Stimulated activated CD4-positive, alpha-beta T cell treated with anti-CD3 and anti-CD28 coated beads, Interleukin-12 subunit alpha, Interleukin-12 subunit beta, amount 100 ng/mL, for 48 hours (primary cell): ENCODE results near the gene RAB11FIP4.
A peak's percentile ranks its signal among the peaks of the same experiment; 100 is the strongest.

Experiments used
- DNase-seq, 3 donors: peaks; one replicate each; pipeline ENCODE4 v3.0.0-alpha.2; 2020; ENCODE audit warnings: low read depth in 2 of 3, low spot score in 1 of 3

Gene RAB11FIP4

DNA sequence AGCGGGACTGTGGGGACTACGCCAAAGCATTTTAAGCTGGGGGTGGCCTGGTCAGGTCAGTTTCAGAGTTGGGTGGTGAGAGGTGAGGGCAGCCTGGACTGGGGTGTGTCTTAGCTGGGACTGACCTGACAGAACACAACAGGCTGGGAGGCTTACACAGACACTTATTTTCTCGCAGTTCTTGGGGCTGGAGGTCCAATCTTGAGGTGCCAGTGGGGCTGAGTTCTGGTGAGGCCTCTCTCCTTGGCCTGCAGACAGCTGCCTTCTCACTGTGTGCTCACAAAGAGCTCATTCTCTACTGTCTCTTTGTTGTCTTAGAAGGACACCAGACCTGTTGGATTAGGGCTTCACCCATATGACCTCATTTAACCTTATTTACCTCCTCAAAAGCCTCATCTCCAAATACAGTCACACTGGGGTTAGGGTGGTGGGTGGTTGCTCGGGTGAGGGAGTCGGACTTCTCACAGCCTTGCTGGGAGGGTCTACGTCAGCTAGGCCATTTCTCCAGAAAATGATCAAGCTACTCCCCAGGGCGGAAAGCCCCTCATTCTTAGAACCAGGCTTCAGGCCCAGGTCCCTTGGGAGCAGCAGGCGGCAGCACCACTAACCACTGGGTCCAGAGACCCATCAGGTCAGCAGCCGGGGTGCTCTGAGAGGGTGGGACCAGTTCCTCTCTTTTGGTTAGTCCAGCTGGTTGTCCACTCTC, 149.3 kb downstream of the RAB11FIP4 start:
- no peak for DNase-seq

DNA sequence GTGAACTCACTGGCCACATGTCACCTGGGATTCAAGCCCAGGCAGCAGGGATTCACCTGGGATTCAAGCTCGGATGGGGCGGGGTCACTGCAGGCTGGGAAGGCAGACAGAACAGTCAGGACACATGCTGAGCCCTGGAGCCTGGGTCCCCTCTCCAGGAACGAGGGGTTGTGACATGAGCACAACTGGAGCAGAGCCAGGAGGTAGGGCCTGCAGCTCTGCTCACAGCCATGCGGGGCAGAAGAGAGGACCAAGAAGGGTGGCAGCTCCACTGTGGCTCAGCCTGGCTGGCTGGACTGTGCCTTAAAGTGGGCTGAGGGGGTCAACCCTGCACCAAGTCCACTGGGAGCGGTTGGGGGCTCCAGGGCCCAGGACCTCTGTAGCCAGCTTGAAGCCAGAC, 150.1 kb downstream of the RAB11FIP4 start:
- DNase-seq: no peak

DNA sequence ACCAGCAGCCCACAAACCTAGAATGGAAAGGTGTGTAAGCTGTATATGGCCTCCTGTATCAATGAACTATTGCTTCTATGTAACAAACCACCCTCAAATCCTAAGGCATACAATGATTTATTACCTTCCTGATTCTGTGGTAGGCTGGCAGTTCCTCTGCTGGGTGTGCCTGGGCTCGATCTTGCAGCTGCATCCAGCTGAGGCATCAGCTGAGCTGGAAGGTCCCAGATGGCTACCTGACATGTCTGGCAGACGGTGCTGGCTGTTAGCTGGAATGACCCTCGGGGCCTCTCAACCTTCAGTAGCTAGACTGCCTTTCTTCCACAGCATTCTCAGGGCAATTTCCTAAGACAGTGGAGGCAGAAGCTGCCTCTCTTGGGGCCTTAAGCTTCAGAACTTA, 152.7 kb downstream of the RAB11FIP4 start:
- no peak for DNase-seq

DNA sequence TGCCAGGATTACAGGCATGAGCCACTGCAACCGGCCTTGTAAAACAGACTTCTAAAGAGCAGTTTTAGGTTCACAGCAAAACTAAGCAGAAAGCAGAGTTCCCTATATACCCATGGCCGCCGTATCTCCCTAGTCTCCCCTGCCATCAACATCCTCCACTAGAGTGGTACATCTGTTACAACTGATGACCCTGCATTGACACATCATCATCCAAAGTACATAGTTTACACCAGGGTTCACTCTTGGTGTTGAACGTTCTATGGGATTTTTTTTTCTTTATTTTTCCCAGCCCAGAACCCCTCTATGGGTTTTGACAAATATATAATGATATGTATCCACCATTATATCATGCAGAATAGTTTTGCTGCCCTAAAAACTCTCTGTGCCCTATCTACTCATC, 155.2 kb downstream of the RAB11FIP4 start:
- DNase-seq: no peak

DNA sequence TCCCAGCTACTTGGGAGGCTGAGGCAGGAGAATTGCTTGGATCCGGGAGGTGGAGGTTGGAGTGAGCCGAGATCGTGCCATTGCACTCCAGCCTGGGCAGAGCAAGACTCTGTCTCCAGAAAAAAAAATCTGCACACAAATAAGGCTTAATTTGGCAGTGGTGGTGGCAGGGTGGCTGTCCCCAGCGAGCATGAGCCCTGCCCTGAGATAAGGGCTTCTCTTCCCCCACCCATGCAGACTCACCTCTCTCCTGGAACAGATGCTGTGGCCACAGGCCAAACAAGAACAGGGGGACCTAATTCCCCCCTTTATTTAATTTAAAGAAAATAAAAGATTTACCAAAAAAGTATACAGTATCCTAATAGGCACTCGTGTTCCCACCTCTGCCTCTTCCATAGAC, 157.2 kb downstream of the RAB11FIP4 start:
- DNase-seq: no peak

DNA sequence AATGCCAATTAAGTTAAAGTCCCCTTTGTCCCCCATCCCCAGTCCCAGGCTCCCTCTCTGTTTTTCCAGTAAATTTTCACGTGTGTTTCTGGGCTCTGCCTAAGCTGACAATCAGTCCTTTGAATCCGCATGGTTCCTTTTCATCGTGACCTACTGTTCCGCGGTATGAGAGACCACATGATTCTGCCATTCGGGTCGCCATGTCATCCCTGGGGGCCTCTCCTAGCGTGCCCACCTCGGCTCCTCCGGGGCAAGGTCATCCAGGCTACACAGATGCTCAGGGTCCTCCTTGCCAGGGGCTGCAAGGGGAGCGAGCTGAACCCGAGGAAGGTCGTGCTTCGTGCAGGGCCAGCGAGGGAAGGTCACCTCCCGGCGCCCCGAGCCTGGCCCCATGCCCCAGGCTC, 157.6 kb downstream of the RAB11FIP4 start:
- no peak for DNase-seq

DNA sequence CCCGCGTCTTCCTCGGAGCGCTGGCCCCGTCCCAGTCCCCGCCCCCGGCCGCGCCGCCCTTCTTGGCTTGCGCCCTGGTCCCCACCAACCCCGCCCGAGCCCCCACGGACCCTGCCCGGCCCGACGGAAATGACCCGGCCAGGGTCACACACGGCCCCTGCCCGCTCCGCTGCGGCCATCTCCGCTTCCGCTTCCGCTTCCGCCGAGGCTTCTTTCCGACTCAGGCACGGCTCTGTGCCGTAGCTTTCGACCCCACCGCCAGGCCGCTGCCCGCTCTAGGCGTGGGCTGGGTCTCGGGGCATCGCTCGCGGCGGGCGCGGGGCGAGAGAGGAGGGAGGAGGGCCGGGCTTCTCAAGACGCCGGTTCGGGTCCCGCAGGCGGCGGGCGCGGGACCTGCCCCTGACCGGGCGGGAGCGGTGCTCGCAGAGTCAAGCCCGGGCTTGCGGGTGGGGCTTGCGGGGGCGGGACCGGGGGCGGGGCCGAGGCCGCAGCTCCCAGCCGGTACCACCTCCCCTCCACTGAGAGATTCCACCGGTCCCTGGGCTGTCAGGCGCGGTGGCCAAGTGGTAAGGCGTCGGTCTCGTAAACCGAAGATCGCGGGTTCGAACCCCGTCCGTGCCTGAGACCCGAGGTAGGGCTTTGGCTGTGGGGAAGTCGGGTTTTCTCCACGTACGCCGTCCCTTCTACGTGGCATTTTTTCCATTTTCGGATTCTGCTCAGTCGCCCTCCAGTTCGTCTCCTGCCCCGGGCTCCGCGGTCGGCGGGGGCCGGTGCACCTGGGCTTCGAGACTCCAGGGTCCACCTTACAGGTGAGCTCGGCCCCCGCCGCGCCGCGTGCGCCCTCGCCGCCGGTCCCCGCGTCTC, 158.3 kb downstream of the RAB11FIP4 start:
- peak; percentile 93 to 99 (median 94) for DNase-seq

DNA sequence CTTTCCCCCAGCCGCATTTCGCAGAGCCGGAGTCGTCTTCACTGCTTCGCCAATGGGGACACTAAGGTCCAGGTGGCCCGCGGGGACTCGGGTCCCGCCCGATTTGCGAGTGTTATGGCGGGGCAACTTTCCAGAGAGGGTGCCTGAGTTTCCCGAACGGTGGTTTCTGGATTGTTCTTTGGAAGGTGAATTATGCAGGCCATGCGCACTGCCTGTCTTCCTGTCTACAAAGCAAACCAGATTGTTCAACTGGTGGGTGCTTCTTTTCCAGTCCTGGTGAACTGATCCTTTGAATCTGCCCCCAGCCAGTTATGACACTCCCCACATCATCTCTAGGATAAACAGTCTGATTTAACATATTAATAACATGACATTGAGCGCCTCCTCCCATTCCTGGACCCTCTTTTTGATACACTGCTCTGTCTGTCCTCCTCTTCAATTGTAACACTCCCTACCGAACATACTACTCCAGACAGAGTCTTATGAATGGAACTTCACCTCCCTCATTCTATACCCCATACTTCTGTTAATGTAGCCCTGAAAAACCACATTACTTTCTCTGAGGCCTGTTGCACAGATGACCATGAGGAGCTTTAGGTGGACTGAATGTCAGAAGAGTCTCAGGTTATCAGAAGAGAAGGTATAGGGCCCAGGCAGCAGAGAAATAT, 159.0 kb downstream of the RAB11FIP4 start:
- no peak for DNase-seq

DNA sequence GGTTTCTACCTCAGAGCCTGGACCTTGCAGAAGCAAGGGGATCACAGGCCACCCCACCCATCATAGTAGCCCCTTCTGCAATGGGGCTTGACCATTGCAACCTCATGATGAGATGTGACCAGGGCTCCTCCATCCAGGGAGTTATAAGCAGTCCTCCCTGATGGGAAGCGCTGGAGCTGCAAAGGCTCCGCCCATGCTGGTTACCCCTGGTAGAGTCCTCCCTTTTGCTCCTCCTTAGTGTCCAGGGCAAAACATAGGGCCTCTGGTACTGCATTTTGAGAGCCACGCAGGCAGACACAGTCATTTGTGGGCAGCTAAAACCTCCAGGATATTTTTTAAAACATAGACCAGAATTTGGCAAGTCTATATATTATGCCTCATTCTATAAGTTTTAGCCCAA, 161.1 kb downstream of the RAB11FIP4 start:
- DNase-seq: no peak

DNA sequence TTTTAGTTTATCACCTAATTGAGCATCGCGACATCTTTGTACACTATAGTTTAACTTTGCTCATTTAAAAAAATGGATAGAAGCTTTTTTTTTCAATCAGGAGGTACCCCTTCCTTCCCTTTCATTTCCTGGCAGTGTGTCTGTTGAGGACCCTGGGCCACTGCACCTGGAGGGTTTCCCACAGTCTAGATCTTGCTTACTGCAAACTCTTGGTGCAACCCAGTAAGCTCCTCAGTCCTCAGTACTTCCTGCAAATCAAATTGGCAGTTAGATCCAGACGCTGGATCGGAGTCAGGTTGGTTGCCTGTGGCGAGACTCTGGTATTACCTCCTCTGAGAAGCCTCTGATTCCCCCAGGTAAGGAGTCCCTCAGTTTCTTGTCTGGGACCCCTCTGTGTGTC, 162.0 kb downstream of the RAB11FIP4 start:
- DNase-seq: no peak

DNA sequence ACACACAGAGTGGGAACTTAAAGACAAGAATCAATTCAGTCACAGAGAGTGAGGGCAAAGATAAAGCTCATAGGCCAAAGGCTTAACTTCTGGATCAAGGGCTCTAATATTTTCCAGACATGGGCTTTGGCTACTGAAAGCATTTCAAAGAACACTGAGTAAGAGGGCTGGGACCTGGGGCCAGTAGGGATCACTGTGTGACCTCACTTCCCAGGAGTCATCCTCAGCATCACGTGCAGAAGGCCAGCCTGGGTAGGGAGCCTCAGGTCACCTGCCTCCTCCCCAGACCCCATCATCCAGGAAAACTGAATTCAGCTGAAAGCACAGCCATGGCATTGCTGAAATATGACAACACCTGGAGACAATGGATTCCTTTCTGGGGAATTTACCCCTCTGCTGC, 163.5 kb downstream of the RAB11FIP4 start:
- no peak for DNase-seq

DNA sequence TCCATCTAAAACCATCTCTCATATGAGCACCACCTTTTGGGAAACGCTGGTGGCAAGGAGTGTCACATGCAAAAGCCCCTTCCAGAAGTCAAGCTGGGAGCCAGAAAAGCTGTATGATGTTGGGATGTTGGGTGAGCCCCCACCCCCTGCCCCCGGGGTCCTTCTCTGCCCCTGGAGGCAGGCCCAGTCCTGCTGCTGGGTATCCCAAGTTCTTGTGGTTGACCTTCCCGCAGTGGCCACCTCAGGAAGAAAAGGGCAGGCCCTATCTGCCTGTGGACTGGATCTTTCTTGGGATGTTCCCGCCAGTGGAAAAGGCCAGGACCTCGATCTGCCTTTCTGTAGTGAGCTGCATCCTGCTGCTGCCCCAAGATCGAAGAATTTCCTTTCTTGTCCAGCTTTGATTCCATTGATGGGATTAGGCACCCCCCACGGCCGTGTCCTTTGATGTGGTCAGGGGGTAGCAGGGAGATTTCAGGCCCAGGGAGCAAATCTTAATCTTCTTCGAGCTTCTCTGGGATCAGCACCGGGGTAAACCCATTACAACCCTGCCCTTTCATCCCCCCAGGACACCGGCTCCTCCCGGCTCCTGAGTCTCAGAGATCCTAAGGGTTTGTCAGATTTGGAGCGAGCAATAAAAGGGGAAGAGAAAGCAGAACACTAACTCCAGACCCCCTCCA, 165.6 kb downstream of the RAB11FIP4 start:
- no peak for DNase-seq

DNA sequence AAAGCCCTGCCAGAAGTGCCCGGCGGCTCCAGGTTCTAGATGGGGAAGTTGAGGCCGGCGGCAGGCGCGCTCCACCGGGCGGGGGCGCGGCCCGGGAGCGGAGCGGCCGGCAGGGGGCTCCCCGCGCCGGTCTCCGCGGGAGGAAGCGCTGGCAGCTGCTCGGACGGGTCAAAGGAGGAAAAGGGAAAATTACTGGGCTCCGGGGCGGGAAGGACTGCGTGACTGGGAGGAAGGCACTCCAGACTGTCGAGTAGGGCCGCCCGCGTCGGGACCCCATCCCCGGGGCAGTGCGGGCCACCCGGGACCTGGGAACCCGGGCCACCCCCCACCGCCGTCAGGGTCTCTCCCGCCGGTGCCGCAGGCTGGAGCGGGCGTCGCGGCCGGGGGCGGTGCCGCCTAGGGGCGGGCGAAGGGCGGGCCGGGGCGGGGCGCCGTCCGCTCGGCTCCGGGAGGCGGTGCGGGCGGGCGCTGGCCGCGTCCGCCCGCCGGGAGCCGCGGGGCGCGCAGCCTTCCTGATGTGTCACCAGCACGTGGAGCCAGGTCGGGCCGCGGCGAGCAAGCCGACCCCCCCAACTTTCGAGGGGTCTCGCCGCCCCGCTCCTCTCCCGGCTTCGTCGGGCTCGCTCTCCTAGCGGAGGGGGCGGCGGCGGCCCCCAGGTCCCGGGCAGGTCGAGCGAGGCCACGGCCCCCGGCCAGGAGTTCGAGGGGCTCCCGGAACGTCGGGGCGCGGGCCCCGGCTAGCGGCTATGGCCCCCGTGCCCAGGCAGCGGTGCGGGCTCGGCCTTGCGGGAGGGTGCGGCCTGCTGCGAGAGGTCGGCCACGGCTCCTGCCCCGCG, 167.5 kb downstream of the RAB11FIP4 start:
- DNase-seq: peak; percentile 24 to 51 (median 35)

DNA sequence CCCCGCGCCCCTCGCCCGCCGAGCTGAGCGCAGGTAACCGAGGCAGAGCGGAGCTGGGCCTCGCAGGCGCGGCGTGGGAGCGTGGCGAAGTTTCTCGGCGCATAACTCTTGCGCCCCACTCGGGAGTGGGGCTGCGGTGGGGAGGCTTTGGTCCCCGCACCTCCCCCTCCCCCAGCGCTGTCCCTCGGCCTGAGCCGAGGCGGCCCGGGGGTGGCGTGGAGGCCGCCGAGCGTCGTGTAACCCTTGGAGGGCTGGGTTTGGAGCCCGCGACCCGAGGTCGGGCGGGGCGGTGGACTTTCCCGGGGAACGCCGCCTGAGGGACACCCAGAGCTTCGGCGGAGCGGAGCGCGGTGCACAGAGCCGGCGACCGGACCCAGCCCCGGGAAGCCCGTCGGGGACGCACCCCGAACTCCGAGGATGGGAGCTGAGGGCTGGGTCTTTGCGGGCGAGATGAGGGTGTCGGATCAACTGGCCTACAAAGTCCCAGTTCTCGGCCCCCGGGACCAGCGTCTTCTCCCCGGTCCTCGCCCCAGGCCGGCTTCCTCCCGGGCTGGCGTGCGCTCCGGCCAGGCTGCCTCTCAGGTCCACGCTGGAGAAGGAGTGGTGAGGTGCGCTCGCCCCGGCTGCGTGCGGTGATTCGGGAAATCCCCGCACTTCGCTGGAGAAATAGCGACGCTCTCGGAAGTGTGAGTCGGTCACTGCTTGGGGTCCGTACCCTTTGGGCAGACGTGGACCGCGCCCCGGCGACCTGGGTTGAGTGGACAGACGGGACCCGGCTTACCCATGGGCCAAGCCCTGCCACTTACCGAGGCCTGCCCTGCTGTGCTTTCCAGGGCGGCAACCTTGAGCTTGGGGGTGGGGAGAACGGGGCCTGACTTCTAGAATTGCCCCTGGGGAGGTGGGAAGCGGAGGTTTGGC, 168.4 kb downstream of the RAB11FIP4 start:
- DNase-seq: no peak

DNA sequence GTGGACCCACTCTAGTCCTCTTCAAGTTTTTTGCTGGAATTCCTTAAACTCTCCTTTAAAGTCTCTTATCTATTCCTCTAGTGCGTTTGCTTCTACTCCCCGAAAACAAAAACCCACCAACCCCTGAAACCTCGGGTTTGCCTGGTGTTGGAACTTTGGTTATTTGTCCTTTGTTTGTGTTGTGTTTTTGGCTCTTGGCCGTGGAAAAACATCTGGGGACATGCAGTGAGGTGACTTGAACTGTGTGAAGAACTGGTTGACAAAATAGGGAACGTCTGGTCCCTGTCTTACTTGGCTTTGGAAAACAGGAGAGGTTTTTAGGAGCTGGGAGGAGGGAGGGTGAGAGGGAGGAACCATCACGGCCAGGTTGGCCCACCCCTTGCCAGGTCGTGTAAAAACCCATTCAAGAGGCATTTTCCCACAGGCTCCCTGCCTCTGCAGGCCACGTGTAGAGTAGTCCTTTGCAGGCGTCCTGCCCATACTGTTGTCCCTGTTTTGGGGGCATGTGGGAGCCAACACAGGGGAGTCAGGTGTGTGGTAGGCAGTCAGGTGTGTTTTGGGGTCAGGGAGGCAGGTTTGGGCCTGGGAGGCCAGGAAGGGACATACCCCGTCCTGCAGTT, 169.3 kb downstream of the RAB11FIP4 start:
- no peak for DNase-seq

DNA sequence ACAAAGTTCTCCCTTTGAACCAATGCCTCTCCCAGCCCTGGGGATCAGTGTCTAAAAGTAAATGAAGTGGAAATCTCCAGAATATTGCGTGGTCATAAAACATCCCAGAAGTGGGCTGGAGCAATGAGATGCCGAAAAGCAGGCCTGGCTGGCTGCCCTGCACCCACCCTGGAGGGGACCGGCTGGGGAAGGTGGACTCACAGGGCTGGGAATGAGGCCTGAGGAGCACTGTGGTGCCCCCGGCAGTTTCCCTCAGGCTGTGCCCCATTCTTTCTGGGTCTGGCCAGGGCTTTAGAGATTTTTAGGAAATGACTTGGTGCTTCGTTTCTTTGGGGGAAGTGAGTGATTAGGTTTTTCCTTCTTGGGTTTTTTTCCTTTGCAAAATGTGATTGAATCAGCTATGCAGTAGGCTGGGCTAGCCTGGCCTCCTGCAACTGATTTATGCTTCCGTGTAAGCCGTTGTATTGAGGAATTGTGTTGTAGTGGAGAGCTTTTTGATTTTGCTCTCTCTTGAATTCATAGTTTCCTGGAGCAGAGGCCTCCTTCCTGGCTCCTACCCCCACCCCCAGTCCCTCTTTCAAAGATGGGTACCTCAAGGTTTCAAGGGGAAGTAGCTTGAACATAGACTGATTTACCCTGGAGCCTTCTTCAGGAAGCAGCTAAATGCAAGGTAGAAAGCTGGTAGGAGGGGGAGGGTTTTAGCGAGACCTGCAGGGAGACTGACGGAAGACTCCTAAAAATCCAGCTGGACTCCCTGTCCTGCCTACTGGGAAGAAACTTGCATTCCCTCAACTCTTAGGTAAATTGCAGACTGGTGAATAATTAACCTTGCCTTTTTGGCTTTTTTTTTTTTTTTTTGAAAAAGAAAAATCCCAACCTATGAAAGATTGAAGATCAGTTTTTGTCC, 170.2 kb downstream of the RAB11FIP4 start:
- DNase-seq: no peak

DNA sequence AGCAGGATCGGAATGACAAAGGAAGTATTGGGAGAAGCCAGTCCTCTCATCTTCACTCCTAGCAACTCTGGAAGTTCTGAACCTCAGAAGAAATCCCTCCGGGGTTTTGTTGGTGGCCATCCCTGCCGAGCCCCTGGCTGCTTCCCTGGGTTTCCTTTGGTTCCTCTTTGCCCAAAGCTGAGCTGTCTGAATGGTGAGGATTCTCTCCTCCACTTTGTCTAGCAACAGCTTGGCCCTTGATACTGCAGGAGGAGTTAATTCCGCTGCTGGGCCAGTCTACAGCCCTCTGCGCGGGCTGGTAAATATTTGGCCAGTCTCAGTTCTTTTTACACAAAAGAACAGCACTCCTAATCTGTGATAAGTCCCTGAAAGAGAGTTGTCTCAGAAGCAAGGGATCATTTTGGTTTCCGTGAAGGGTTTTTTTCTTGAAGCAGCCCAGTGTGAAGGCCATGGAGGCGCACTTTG, 170.9 kb downstream of the RAB11FIP4 start:
- no peak for DNase-seq

DNA sequence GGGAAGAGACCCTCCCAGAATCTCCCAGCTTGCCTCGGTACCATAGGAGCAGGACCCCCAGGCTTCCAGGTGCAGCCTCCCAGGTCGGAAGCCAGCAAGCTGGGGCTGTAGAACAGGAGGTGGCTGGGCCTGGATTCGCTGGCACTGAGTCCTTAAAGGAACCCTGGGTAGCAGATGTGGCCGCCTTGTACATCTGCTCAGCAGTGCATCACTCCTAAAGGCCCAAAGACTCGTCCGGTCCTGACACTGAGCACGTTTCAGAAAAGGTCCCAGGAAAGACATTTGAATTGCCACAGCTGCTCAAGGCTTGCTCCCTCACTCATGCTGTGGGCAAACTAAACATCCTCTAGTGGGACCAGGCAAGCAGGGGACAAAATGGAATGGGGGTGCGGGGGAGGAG, 172.8 kb downstream of the RAB11FIP4 start:
- no peak for DNase-seq
